Measurements from ENCODE around the gene ZBTB9.
A peak's percentile ranks its signal among the peaks of the same experiment; 100 is the strongest.

ZBTB9 gene

DNA sequence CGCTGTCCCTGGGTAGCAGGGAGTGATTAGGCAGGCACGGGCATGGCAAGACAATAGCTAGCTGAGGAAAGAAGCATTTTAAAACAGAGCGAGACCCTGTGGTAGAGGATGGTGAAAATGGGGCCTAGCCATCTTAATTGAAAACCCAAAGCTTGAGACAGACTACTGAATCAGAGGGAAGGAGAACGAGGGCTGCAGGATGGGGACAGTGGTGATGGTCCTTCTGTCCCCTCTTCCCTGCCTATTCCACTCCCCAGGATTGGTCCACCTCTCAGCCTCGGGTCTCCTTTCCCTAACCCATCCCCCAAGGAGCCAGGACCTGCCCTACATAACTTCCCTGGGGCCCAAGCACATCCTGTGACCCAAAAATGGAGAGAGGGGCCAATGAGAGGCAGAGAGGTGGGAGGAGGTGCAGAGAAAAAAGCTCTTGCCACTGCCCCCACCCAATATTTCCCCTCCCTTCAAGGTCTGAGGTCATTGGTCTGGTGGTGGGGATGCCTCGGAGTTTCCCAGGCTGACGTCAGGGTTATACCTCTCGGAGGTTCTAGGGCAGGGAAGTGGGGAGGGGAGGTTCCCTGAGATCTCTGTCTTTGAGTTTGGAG, 35.6 kb upstream of the ZBTB9 start:
- DNase-seq (ENCODE audit: low read depth in 1 of 2, low spot score in 1 of 2), result peak in 1 of 2 donors; percentile 26

DNA sequence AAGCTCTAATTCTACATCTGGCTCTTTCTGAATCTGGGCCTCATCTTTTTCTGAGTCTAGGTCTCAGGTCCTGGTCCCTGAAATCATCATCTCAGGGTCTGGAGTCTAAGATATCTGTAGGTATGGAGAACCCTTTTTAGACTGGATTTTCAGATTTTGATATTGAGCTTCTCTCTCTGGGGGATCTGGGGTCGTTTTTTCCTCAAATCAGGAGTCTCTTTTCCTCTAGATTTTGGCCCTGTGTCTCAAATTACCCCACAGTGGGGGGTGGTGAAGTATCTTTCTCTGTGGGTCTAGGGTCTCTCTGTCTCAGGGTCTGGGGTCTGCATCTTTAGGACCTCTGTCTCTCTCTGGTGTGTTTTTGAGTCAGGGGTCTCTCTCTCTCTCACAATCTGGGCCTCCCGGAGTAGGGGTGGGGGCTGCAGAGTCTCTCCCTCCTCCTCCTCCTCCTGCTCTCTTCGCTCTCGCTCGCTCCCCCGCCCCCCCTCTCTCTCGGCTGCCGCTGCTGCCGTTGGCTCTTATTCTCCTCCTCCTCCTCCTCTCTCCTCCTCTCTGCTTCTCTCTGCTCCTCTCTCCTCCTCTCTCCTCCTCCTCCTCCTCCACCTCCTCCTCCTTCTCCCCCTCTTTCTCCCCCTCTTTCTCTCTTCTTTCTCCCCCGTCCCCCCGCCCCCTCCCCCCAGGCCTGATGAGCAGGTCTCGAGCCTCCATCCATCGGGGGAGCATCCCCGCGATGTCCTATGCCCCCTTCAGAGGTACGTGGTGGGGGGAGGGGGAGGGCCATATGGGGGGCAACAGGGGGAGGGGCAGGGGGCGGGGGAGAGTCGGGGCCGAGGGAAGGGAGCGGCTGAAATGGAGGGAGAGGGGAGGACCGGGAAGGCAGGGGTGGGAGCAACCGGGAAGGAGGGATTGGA, 34.5 kb upstream of the ZBTB9 start, which contains the start of gene SYNGAP1:
Gene SYNGAP1 (plus strand): TSS at position 486 of the 911 bp plus-strand sequence. CDS start 200 bp downstream, at position 686.
- DNase-seq (ENCODE audit: low read depth in 1 of 2, low spot score in 1 of 2), result no peak

DNA sequence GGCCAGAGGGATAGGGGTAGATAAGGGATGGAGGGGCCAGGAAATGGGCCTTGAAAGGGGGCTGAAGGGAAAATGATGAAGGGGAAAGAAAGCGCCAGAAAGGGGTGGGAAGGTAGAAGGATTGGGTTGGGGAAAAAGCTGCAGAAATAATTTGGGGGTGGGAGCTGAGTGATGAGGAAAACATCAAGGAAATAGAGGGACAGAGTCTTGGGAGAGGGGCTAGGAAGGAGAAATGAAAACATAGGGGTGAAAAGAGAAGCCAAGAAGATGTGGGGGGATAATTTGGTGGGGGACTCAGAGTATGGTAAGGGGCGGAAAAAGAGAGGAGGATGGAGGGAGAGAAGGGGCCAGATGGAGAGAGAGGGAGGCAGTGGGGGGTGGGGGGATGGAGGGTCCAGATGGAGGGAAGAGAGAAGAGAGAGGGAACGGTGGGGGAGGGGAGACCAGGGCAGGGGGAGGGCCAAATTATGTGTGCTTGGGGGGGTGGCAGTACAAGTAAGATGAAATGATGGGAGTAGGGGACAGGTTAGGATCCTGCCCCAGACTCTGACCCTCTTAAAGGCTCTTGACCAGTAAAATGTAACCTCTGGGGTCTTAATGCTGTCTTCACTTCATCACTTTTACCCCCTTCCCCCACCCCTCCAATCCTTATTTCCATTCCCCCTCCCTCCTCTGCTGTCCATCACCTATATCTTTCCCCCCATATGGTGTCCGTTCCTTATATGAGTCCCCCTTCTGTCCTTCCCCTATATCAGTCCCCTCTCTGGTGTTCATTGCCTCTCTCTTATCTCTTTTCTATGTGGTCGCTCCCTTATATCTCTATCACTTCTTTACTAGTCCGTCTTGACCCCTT, 33.7 kb upstream of the ZBTB9 start:
- DNase-seq (ENCODE audit: low read depth in 1 of 2, low spot score in 1 of 2), result no peak

GRCh38 chr6:33421344-33421643, 33.1 kb upstream of the ZBTB9 start:
- no peak for DNase-seq (ENCODE audit: low read depth in 1 of 2, low spot score in 1 of 2)

DNA sequence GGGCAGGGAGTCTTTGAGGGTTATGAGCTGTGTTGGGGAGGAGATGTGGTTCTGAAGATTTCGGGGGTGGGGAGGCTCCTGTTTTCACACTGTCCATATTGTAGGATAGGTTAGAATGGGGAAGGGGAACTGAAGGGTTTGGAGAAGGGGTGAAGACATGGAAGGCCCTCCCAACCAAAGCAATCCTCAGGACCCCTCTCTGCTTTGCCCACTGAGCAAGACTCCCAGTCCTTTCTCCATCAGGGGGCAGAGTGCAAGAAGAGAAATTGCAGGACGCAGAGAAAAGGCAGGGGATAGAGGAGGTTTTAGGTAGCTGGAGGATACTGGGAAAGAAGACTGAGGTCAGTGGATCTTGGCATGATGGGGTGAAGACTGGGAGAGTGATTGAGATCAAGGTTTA, 30.6 kb upstream of the ZBTB9 start:
- DNase-seq (ENCODE audit: low read depth in 1 of 2, low spot score in 1 of 2), result no peak

DNA sequence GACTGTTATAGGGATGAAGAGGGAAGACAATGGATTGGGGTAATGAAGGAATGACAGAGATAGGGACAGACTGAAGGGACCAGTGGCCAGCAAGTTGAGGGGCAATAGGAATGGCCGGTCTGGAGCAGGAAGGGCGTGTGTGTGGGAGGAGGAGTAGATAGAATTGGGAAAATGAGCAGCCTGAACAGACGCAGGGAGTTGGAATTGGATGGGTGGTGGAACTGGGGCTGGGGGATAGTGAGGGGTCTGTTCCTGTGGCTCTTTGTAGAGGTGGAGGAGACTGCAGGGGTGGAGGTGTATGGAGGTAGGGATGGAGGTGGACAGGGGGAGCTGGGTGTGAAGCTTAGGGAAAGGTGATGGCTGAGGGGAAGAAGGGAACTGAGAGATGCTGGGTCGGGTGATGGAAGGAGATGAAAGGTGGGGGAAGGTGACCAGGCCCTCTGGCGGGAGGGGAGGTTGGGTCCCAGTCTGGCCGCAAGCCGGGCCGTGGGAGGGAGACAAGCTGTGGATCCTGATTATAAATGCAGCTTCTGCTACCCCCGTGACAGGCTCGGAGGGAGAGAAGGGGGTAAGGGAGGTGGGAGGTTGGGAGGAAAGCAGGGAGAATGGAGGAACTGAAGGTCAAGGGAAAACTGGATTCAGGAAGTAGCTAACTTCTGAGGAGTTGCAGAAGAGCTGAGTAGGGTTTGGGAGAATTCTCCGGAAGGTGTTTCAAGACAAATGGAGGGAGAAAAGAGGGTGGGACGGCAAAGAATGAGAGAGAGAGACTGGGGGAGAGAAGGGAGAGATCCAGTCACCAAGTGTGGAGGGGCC, 29.3 kb upstream of the ZBTB9 start:
- no peak for DNase-seq (ENCODE audit: low read depth in 1 of 2, low spot score in 1 of 2)

DNA sequence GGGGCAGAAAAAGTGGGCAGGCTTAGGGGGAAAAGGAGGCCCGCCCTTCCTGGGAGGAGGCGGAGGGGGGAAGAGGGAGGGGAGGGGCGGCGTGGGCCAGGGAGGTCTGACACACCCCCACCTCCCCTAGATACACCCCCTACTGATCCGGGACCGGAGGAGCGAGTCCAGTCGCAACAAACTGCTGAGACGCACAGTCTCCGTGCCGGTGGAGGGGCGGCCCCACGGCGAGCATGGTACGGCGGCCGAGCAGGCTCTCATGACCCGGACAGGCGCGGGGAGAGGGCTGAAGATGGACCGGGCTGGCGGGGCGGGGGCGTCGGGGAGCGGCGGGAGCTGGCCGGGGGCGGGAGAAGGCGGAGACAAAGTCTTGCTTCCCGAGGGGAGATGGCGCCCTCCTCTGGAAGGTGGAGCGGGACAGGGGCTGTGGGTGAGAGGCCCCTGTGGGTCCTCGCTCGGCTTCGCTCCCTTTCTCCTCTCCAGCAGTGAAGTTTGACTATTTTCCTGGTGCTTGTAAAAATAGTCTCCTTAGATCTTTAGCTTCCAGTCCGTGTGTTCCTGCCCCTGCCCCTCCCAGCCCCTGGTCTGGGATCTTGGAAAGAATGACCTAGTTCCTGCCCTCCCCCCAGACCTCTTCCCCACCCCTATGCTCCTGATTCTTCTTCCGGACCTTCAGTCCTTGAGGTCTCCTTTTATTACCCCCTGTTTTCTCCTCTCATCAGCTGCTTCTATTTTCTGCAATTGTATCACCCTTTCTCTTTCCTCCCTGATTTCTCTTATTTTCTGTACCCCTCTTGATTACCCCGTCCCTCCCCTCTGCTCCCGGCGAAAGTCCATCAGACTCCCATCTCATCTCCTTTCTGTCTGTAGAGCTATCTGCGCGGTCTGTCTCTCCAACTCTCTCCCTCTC, 28.5 kb upstream of the ZBTB9 start:
- DNase-seq (ENCODE audit: low read depth in 1 of 2, low spot score in 1 of 2), result peak; percentile 57 to 63

- DNase-seq (ENCODE audit: low read depth in 1 of 2, low spot score in 1 of 2), result no peak
These were observed 27.5 kb upstream of the ZBTB9 start for GRCh38 chr6:33426590-33427511.

GRCh38 chr6:33427585-33428223, 26.7 kb upstream of the ZBTB9 start:
- no peak for DNase-seq (ENCODE audit: low read depth in 1 of 2, low spot score in 1 of 2)

GRCh38 chr6:33428224-33428965, 26.0 kb upstream of the ZBTB9 start:
- peak in 1 of 2 donors; percentile 33 for DNase-seq (ENCODE audit: low read depth in 1 of 2, low spot score in 1 of 2)

- no peak for DNase-seq (ENCODE audit: low read depth in 1 of 2, low spot score in 1 of 2)
These were observed 25.2 kb upstream of the ZBTB9 start for GRCh38 chr6:33428966-33429749.

DNA sequence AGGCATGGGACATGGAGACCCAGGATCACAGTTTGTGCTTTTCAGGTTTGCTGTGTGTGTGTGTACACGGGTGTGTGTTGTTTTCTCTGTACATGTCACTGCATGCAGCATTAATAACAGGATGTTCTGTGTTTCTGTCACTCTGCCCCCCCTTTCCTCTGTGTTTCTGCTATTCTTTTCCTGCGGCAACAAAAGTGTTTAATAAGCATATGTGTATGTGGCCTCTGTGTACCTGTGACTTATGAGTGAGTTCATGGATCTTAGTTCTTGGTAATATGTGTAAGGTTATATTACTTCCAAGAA, 24.7 kb upstream of the ZBTB9 start:
- no peak for DNase-seq (ENCODE audit: low read depth in 1 of 2, low spot score in 1 of 2)

DNA sequence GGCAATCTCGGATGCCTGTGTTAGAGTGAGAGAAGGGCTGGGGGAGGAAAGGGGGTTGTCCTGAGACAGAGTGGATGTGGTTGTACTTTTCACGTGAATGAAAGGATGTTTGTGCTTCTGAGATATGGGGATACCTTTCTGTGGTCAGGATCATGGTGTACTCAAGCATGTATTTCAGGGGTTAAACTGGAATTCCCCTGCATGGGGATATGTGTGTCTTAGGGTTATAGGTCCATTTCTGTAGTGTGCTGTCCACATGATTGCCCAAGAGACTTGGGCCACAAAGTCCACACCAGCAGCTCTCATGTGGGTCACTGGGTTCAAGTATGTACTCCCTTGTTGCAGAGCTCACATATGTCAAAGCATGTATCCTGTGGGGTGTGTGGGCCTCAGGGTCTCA, 24.0 kb upstream of the ZBTB9 start:
- DNase-seq (ENCODE audit: low read depth in 1 of 2, low spot score in 1 of 2), result no peak

DNA sequence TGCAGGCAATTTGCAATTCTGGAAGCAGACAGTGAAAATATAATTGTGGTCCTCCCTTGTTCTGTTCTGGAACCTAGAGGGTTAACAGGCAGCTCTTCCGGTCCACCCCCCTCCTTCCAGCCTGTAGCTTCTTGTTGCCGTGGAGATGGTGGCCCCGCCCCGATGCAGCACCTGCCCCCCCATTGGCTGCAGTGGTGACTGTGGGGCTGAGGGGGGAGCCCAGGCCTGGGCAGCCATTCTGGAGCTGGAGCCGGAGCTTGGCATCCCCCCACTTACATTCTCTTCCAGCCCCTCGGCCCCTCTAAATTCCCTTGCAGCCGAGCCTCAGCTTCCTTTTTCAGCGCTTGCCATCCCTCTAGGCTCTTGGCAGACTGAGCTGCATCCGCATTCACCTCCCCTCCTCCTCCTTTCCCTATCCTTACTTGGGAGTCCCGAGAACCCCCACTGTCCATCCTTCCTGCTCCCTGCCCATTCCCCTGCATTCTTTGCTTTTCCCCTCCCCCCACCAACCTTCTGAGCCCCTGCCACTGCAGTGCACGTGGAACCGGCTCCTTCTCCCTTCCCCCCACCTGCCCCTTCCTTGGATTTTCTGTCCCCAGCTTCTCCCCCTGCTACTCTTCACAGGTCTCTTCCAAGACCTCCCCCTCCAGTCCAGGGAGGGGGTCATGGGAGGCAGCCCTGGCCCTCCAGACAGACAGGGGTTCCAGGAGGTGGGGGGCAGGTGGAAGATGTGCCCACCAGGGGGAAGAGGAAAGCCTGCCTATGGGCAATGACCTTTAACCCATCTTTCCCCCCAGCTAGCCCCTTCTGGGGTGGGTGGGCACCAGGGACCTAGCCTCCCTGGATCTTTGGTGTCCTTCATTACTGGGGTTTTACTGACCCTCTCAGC, 23.1 kb upstream of the ZBTB9 start:
- DNase-seq (ENCODE audit: low read depth in 1 of 2, low spot score in 1 of 2), result peak; percentile 46 to 71

DNA sequence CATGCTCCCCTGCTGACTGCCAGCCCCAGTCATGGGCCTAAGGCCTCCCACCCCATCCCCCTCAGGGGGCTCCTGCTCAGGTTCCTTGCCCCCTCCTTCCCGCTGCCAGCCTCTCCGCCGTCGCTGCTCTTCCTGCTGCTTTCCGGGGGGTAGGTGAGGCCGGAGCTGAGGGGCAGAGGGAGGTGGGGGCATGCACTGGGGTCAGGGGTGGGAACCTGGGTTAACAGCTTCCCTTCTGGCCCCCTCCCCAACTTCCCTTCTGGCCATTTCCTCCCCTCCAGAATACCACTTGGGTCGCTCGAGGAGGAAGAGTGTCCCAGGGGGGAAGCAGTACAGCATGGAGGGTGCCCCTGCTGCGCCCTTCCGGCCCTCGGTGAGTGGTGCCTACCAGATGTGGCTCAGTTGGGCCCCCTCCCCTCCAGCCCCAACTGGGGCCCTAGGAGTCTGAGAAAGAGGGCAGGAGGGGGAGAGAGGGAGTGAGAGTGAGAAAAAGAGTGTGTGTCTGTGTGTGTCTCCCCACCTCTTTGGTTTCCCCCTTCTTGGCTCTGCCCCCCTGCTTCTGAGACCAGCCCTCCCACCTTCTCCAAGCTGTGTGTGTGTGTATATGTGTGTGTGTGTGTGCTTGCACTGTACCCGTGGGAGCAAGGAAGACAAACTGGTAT, 22.4 kb upstream of the ZBTB9 start:
- no peak for DNase-seq (ENCODE audit: low read depth in 1 of 2, low spot score in 1 of 2)
